Gastroesophageal sphincter (tissue), 4 donors: ENCODE measurements around the gene SYCP2L. TPM values are rescaled to one million over a fixed set of nuclear protein-coding genes. Genes with fewer than 3 reads are reported as not detected.

Experiments
- ATAC-seq: fragments of 150-250 bp; one replicate; pipeline ENCODE4 v1.9.1; 2016; ENCODE audit warnings: mild to moderate bottlenecking, moderate library complexity
- H3K27ac ChIP-seq, 4 donors: fragments of 200-600 bp; sonication (generic) in 3 of 4; 1 replicate in 3 of 4; 2 replicates in 1 of 4; pipeline ENCODE4 v1.5.1; 2016 to 2019
- H3K27me3 ChIP-seq: fragments of 200-600 bp; sonication (generic); one replicate; pipeline ENCODE4 v1.5.1; 2019
- H3K36me3 ChIP-seq, 2 donors: fragments of 200-600 bp; sonication (generic); one replicate each; pipeline ENCODE4 v1.5.1; 2019; ENCODE audit warnings: control low read depth in 1 of 2
- H3K4me1 ChIP-seq, 3 donors: fragments of 200-600 bp; sonication (generic); 1 replicate in 2 of 3; 2 replicates in 1 of 3; pipeline ENCODE4 v1.5.1; 2016 to 2019; ENCODE audit warnings: control low read depth in 2 of 3
- H3K4me3 ChIP-seq, 2 donors: fragments of 200-600 bp; sonication (generic); one replicate each; pipeline ENCODE4 v1.5.1; 2019; ENCODE audit warnings: mild to moderate bottlenecking in 1 of 2, moderate library complexity in 1 of 2
- H3K9me3 ChIP-seq, 3 donors: fragments of 200-600 bp; sonication (generic); one replicate each; pipeline ENCODE4 v1.5.1; 2017 to 2019; ENCODE audit warnings: control low read depth in 2 of 3
- CTCF ChIP-seq, 4 experiments: fragments of 200-600 bp in 2 of 4; fragments of 450-650 bp in 2 of 4; sonication (generic) in 1 of 4; IDR thresholded peaks; one replicate each; pipeline ENCODE4 v1.5.1; 2017 to 2019; ENCODE audit warnings: antibody characterized with exemption in 4 of 4, mild to moderate bottlenecking in 2 of 4, moderate library complexity in 2 of 4
- EP300 ChIP-seq: sonication (generic); formaldehyde crosslinking; IDR thresholded peaks from one replicate; pipeline ENCODE4 v1.6.1; 2017; ENCODE audit warnings: antibody characterized with exemption, mild to moderate bottlenecking
- POLR2A ChIP-seq, 2 donors: fragments of 450-650 bp; IDR thresholded peaks; one replicate each; pipeline ENCODE4 v1.6.1; 2017; ENCODE audit warnings: antibody characterized with exemption in 2 of 2, mild to moderate bottlenecking in 2 of 2, moderate library complexity in 1 of 2
- POLR2AphosphoS5 ChIP-seq: sonication (generic); formaldehyde crosslinking; IDR thresholded peaks from one replicate; pipeline ENCODE4 v1.6.1; 2017; ENCODE audit warnings: antibody characterized with exemption
- WGBS, 2 donors: methylation state at CpG; one replicate each; pipeline ENCODE4 v1.1.5; 2018; ENCODE audit warnings: low coverage in 1 of 2; 5-methylcytosine and 5-hydroxymethylcytosine counted together
- total RNA-seq, 4 donors: library from RNA; depleted of rRNA; stranded (reverse); fragments of >200 nt; gene quantifications; one replicate each; pipeline ENCODE4 v1.1.0, GENCODE V29; 2016

SYCP2L gene
- total RNA-seq, 4 donors from 2014 or later: 0.40 to 5.7 (median 1.6) TPM

- H3K4me1 ChIP-seq: peaks cover 0 to 14% (median 0%) of the 10 kb centered on the region in 3 donors
- no peak for ATAC-seq
- no peak overlapping the region for H3K4me3 ChIP-seq
- H3K9me3 ChIP-seq: no peaks in the 10 kb centered on the region
- no peak overlapping the region for H3K27ac ChIP-seq
- H3K27me3 ChIP-seq: no peaks in the 10 kb centered on the region
- TF ChIP-seq POLR2A (IDR thresholded peaks at IDR 0.05) (no peak), POLR2AphosphoS5 (no peak), CTCF (IDR thresholded peaks at IDR 0.05) (no peak), EP300 (no peak)
- H3K36me3 ChIP-seq: no peaks in the 10 kb centered on the region
- 39 to 75% methylated on average over 1 to 3 of the region's 4 CpGs for WGBS, 2 donors
Observed at GRCh38 chr6:11006061-11006460, 119.2 kb downstream of the SYCP2L start.

GRCh38 chr6:11007715-11008608 lies 121.1 kb downstream of the SYCP2L start:
- peaks cover 0 to 14% (median 0%) of the 10 kb centered on the region in 3 donors for H3K4me1 ChIP-seq
- WGBS, 2 donors: 77 to 82% methylated on average over 7 to 8 of the region's 10 CpGs
- H3K27ac ChIP-seq: no peak overlapping the region
- no peak overlapping the region for H3K4me3 ChIP-seq
- peaks cover 7% of the 10 kb centered on the region for H3K27me3 ChIP-seq
- no peaks in the 10 kb centered on the region for H3K36me3 ChIP-seq
- TF ChIP-seq CTCF (IDR thresholded peaks at IDR 0.05): no peak
- no peak for TF ChIP-seq EP300
- TF ChIP-seq POLR2AphosphoS5: no peak
- no peak for TF ChIP-seq POLR2A (IDR thresholded peaks at IDR 0.05)
- ATAC-seq: no peak
- no peaks in the 10 kb centered on the region for H3K9me3 ChIP-seq

- no peak for ATAC-seq
- peaks cover 7% of the 10 kb centered on the region for H3K27me3 ChIP-seq
- H3K4me3 ChIP-seq: no peak overlapping the region
- H3K4me1 ChIP-seq: peaks cover 0 to 14% (median 0%) of the 10 kb centered on the region in 3 donors
- no peaks in the 10 kb centered on the region for H3K9me3 ChIP-seq
- WGBS, 2 donors: 0 to 18% methylated on average over 1 of the region's 1 CpG
- no peak overlapping the region for H3K27ac ChIP-seq
- TF ChIP-seq EP300 (no peak), CTCF (IDR thresholded peaks at IDR 0.05) (no peak), POLR2AphosphoS5 (no peak), POLR2A (IDR thresholded peaks at IDR 0.05) (no peak)
- no peaks in the 10 kb centered on the region for H3K36me3 ChIP-seq
Observed at GRCh38 chr6:11008821-11009220, 122.0 kb downstream of the SYCP2L start.

- Histone ChIP-seq H3K4me1 (peaks cover 0 to 14% (median 0%) of the 10 kb centered on the region in 3 donors), H3K36me3 (no peaks in the 10 kb centered on the region), H3K27ac (no peak overlapping the region), H3K9me3 (no peaks in the 10 kb centered on the region), H3K4me3 (no peak overlapping the region), H3K27me3 (peaks cover 7% of the 10 kb centered on the region)
- ATAC-seq: no peak
- no peak for TF ChIP-seq EP300
- TF ChIP-seq POLR2A (IDR thresholded peaks at IDR 0.05): no peak
- TF ChIP-seq CTCF (IDR thresholded peaks at IDR 0.05): no peak
- no peak for TF ChIP-seq POLR2AphosphoS5
- WGBS, 2 donors: 39% methylated on average over 6 of the region's 6 CpGs
Observed at GRCh38 chr6:11009353-11009752, 122.5 kb downstream of the SYCP2L start.

- Histone ChIP-seq H3K27me3 (peaks cover 12% of the 10 kb centered on the region), H3K27ac (no peak overlapping the region), H3K4me1 (peaks cover 0 to 14% (median 0%) of the 10 kb centered on the region in 3 donors), H3K4me3 (no peak overlapping the region), H3K9me3 (no peaks in the 10 kb centered on the region), H3K36me3 (no peaks in the 10 kb centered on the region)
- 57 to 74% methylated on average over 5 to 8 of the region's 8 CpGs for WGBS, 2 donors
- no peak for ATAC-seq
- TF ChIP-seq POLR2AphosphoS5 (no peak), POLR2A (IDR thresholded peaks at IDR 0.05) (no peak), CTCF (IDR thresholded peaks at IDR 0.05) (no peak), EP300 (no peak)
Observed at GRCh38 chr6:11011787-11012234, 125.0 kb downstream of the SYCP2L start.
